Progenitor cell of endocrine pancreas (in vitro differentiated cells): Measurements from ENCODE around the gene SNRNP200. TPM values are rescaled to one million over a fixed set of nuclear protein-coding genes. Genes with fewer than 3 reads are reported as not detected.
"Not testable (repeated sequence)": the region's sequence is repeated elsewhere in the genome, so short reads cannot be mapped to it uniquely, and the experiment has no call there.

Source experiments
- DNase-seq: peaks from one replicate; pipeline ENCODE4 v3.0.0; 2021; ENCODE audit warnings: low spot score; ENCODE audit not compliant: unreplicated experiment
- H3K27ac Mint-ChIP-seq: 2 replicates; pipeline ENCODE4 v1.8.0; 2021; ENCODE audit warnings: mild to moderate bottlenecking, moderate library complexity, mixed read lengths
- H3K27me3 Mint-ChIP-seq: 2 replicates; pipeline ENCODE4 v1.8.0; 2021; ENCODE audit warnings: mixed read lengths
- H3K36me3 Mint-ChIP-seq: 2 replicates; pipeline ENCODE4 v1.8.0; 2022; ENCODE audit warnings: mixed read lengths; ENCODE audit not compliant: insufficient read depth
- H3K4me1 Mint-ChIP-seq: 2 replicates; pipeline ENCODE4 v1.8.0; 2021; ENCODE audit warnings: low read depth, mixed read lengths
- H3K4me3 Mint-ChIP-seq: 2 replicates; pipeline ENCODE4 v1.8.0; 2021; ENCODE audit warnings: low read depth, mild to moderate bottlenecking, moderate library complexity, mixed read lengths
- H3K9me3 Mint-ChIP-seq: 2 replicates; pipeline ENCODE4 v1.8.0; 2021; ENCODE audit warnings: low read depth, mixed read lengths
- total RNA-seq: library from RNA; stranded (reverse); gene quantifications from 2 replicates; pipeline ENCODE4 v1.2.1, GENCODE V29; 2021
- TF ChIP-seq, protein P1 (sequence below): fragments of 200-600 bp; sonication (generic); IDR thresholded peaks from one replicate; pipeline ENCODE4 v1.5.0; 2021; ENCODE audit warnings: antibody characterized with exemption, mild to moderate bottlenecking; ENCODE audit not compliant: unreplicated experiment

Gene SNRNP200
- total RNA-seq, 1 donor from 2014 or later: 235 TPM

GRCh38 chr2:96261328-96262003 lies 43.9 kb downstream of the SNRNP200 start:
- Mint-ChIP-seq H3K4me1 (peaks cover 27% of the 10 kb centered on the region), H3K4me3 (no peak overlapping the region), H3K9me3 (no peaks in the 10 kb centered on the region), H3K36me3 (no peaks in the 10 kb centered on the region), H3K27me3 (no peaks in the 10 kb centered on the region), H3K27ac (peak overlapping the region; percentile 37)
- TF ChIP-seq, protein P1, sequence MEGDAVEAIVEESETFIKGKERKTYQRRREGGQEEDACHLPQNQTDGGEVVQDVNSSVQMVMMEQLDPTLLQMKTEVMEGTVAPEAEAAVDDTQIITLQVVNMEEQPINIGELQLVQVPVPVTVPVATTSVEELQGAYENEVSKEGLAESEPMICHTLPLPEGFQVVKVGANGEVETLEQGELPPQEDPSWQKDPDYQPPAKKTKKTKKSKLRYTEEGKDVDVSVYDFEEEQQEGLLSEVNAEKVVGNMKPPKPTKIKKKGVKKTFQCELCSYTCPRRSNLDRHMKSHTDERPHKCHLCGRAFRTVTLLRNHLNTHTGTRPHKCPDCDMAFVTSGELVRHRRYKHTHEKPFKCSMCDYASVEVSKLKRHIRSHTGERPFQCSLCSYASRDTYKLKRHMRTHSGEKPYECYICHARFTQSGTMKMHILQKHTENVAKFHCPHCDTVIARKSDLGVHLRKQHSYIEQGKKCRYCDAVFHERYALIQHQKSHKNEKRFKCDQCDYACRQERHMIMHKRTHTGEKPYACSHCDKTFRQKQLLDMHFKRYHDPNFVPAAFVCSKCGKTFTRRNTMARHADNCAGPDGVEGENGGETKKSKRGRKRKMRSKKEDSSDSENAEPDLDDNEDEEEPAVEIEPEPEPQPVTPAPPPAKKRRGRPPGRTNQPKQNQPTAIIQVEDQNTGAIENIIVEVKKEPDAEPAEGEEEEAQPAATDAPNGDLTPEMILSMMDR: no peak
- DNase-seq: no peak

- Mint-ChIP-seq H3K27ac (peak overlapping the region; percentile 92), H3K4me3 (no peak overlapping the region)
These were observed 44.7 kb downstream of the SNRNP200 start for GRCh38 chr2:96260387-96261260.

DNA sequence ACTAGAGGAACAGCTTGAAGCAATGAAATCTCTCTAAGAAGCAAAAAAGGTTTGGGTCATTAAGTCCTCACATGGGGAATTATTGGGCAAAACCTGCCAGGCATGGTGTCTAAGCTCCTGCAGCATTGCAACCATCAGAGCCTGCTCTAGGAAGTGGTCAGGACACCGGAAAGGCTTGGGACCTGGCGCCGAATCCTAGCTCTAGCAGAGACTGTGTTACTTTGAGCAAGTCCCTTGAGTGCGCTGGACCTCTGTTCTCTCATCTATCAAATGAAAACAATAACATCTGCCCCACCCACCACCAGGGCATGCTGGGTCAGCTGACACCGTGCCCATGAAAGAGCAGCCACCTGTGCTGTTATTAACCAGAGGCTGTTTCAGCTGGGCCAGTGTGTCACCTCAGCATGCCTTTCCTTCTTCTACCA lies 45.8 kb downstream of the SNRNP200 start:
- H3K27me3 Mint-ChIP-seq: no peaks in the 10 kb centered on the region
- no peak overlapping the region for H3K4me3 Mint-ChIP-seq
- DNase-seq: no peak
- TF ChIP-seq, protein P1: no peak
- peaks cover 2% of the 10 kb centered on the region for H3K36me3 Mint-ChIP-seq
- H3K4me1 Mint-ChIP-seq: peaks cover 22% of the 10 kb centered on the region
- H3K9me3 Mint-ChIP-seq: no peaks in the 10 kb centered on the region
- peak overlapping the region; percentile 88 for H3K27ac Mint-ChIP-seq

More at GRCh38 chr2:96260387-96261260, 44.7 kb downstream of the SNRNP200 start:
- Mint-ChIP-seq H3K9me3 (no peaks in the 10 kb centered on the region), H3K4me1 (peaks cover 25% of the 10 kb centered on the region), H3K36me3 (no peaks in the 10 kb centered on the region), H3K27me3 (no peaks in the 10 kb centered on the region)
- TF ChIP-seq, protein P1: peak; percentile 42
- no peak for DNase-seq

- H3K27me3 Mint-ChIP-seq: no peaks in the 10 kb centered on the region
- H3K27ac Mint-ChIP-seq: peak overlapping the region; percentile 67
These were observed 47.0 kb downstream of the SNRNP200 start for GRCh38 chr2:96258166-96259022.

GRCh38 chr2:96257744-96258143 lies 47.6 kb downstream of the SNRNP200 start:
- H3K9me3 Mint-ChIP-seq, H3K4me3 Mint-ChIP-seq, H3K27me3 Mint-ChIP-seq, H3K36me3 Mint-ChIP-seq, DNase-seq, H3K27ac Mint-ChIP-seq: not testable (repeated sequence)
- H3K4me1 Mint-ChIP-seq: peaks cover 17% of the 10 kb centered on the region

More at GRCh38 chr2:96258166-96259022, 47.0 kb downstream of the SNRNP200 start:
- H3K36me3 Mint-ChIP-seq: peaks cover 6% of the 10 kb centered on the region
- no peak for DNase-seq
- peaks cover 17% of the 10 kb centered on the region for H3K4me1 Mint-ChIP-seq
- TF ChIP-seq, protein P1: no peak
- no peak overlapping the region for H3K4me3 Mint-ChIP-seq
- no peaks in the 10 kb centered on the region for H3K9me3 Mint-ChIP-seq
